OCI-M2 (cell line): ENCODE results near the gene PCDHGA5.
"Not testable (repeated sequence)": the region's sequence is repeated elsewhere in the genome, so short reads cannot be mapped to it uniquely, and the experiment has no call there.

ENCODE experiments used
- DNase-seq: peaks from one replicate; lab custom pipeline; 2025; ENCODE audit not compliant: unreplicated experiment; lab: John Stamatoyannopoulos, UW

PCDHGA5 gene

GRCh38 chr5:141412854-141413539, 49.0 kb downstream of the PCDHGA5 start, which contains the start of gene PCDHGA10:
Gene PCDHGA10, plus strand, starts transcription at chr5:141412987. Its CDS starts 189 bp downstream, at chr5:141413176.
- DNase-seq: peak; percentile 18

GRCh38 chr5:141413540-141414069, 49.6 kb downstream of the PCDHGA5 start:
- DNase-seq: no peak

- not testable (repeated sequence) for DNase-seq
Measured at GRCh38 chr5:141414548-141415274, 50.7 kb downstream of the PCDHGA5 start.

DNA sequence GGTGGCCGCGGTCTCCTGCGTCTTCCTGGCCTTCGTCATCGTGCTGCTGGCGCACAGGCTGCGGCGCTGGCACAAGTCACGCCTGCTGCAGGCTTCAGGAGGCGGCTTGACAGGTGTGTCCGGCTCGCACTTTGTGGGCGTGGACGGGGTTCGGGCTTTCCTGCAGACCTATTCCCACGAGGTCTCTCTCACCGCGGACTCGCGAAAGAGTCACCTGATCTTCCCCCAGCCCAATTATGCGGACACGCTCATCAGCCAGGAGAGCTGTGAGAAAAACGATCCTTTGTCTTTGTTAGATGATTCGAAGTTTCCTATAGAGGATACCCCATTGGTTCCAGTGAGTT, 51.3 kb downstream of the PCDHGA5 start:
- not testable (repeated sequence) for DNase-seq
